ENCODE measurements around the gene AK5. TPM values are rescaled to one million over a fixed set of nuclear protein-coding genes. Genes with fewer than 3 reads are reported as not detected.
A peak's percentile ranks its signal among the peaks of the same experiment; 100 is the strongest.

AK5 gene
- total and polyA plus RNA-seq, 7 donors: 0.14 to 0.49 (median 0.30) TPM; not detected in 2

DNA sequence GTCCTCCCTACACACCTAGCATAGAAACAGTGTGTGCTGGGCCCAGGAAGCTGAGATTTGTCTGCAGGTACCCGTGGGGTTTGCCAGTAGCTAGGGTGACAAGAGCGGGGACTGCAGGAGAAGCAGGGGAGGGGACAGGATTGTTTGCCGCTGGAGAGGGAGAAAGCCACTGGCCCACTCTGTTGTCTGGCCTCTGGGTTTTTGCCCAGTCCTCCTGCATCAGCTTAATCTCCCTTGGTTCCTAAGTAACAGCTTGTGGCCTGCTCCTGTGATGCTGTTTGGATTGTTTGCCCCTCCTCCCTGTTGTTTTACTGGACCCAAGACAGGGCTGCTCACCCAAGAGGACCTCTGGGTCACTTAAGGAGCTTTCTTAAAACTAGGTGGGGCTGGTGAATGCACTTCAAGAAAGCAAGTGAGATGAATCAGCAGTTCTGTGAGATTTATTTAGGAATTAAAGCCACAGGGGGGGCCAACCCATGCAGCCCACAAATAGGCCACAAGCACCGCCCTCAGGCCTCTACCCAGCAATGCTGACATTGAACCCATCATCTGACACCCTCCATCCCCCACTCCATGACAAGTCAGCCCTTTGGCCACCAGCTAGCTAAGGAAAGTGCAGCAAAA, 257.8 kb downstream of the AK5 start:
- Histone ChIP-seq H3K27me3 (ENCODE audit: insufficient read depth in 3 of 3, low read length in 2 of 3) (no peaks in the 10 kb centered on the region), H3K27ac (peak overlapping the region; percentile 24), H3K4me3 (no peak overlapping the region), H3K4me1 (peaks cover 10% of the 10 kb centered on the region), H3K36me3 (ENCODE audit: insufficient read depth in 1 of 2, low read depth in 1 of 2) (no peaks in the 10 kb centered on the region), H3K9me3 (no peaks in the 10 kb centered on the region)
- ATAC-seq (peak; percentile 20 to 73 (median 54)), DNase-seq (no peak)
- intact Hi-C loops (cut with DNase I): no loop called here
- WGBS, 3 donors: 27 to 51% (median 41%) methylated on average over 4 of the region's 4 CpGs
- TF ChIP-seq, protein P1, sequence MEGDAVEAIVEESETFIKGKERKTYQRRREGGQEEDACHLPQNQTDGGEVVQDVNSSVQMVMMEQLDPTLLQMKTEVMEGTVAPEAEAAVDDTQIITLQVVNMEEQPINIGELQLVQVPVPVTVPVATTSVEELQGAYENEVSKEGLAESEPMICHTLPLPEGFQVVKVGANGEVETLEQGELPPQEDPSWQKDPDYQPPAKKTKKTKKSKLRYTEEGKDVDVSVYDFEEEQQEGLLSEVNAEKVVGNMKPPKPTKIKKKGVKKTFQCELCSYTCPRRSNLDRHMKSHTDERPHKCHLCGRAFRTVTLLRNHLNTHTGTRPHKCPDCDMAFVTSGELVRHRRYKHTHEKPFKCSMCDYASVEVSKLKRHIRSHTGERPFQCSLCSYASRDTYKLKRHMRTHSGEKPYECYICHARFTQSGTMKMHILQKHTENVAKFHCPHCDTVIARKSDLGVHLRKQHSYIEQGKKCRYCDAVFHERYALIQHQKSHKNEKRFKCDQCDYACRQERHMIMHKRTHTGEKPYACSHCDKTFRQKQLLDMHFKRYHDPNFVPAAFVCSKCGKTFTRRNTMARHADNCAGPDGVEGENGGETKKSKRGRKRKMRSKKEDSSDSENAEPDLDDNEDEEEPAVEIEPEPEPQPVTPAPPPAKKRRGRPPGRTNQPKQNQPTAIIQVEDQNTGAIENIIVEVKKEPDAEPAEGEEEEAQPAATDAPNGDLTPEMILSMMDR (IDR thresholded peaks at IDR 0.05): no peak

- Histone ChIP-seq H3K27me3 (ENCODE audit: insufficient read depth in 3 of 3, low read length in 2 of 3) (no peaks in the 10 kb centered on the region), H3K9me3 (no peaks in the 10 kb centered on the region), H3K4me3 (no peak overlapping the region), H3K27ac (no peak overlapping the region), H3K4me1 (peaks cover 10% of the 10 kb centered on the region), H3K36me3 (ENCODE audit: insufficient read depth in 1 of 2, low read depth in 1 of 2) (no peaks in the 10 kb centered on the region)
- 92 to 94% (median 94%) methylated on average over 6 of the region's 6 CpGs for WGBS, 3 donors
- ATAC-seq: no peak
- intact Hi-C loops (cut with DNase I): no loop called here
- DNase-seq: no peak
- TF ChIP-seq, protein P1 (IDR thresholded peaks at IDR 0.05): no peak
Measured at GRCh38 chr1:77540501-77541161, 258.8 kb downstream of the AK5 start.

DNA sequence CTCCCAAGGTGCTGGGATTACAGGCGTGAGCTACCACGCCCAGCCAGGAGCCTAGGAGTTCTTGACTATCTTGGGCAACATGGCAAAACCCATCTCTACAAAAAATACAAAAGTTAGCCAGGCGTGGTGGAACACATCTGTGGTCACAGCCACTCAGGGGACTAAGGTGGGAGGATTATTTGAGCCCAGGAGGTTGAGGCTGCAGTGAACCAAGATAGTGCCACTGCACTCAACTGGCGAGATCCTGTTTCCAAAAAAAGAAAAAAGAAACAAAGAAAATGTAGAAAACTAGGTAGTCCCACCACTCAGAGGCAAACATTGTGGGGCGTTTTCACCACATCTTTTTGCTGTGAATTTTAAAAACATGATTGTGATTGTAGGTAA, 259.3 kb downstream of the AK5 start:
- no peak for ATAC-seq
- H3K4me1 ChIP-seq: peaks cover 10% of the 10 kb centered on the region
- intact Hi-C loops (cut with DNase I): no loop called here
- H3K4me3 ChIP-seq: no peak overlapping the region
- TF ChIP-seq, protein P1 (IDR thresholded peaks at IDR 0.05): no peak
- H3K27ac ChIP-seq: no peak overlapping the region
- WGBS, 3 donors: 94 to 96% (median 96%) methylated on average over 5 of the region's 5 CpGs
- DNase-seq: no peak
- H3K9me3 ChIP-seq: no peaks in the 10 kb centered on the region
- H3K36me3 ChIP-seq (ENCODE audit: insufficient read depth in 1 of 2, low read depth in 1 of 2): no peaks in the 10 kb centered on the region
- H3K27me3 ChIP-seq (ENCODE audit: insufficient read depth in 3 of 3, low read length in 2 of 3): no peaks in the 10 kb centered on the region

GRCh38 chr1:77542813-77543420, 261.1 kb downstream of the AK5 start:
- H3K27ac ChIP-seq: no peak overlapping the region

More at GRCh38 chr1:77542813-77543420, 261.1 kb downstream of the AK5 start:
- TF ChIP-seq, protein P1 (IDR thresholded peaks at IDR 0.05): no peak
- intact Hi-C loops (cut with DNase I): no loop called here
- peaks cover 7% of the 10 kb centered on the region for H3K4me1 ChIP-seq
- no peaks in the 10 kb centered on the region for H3K27me3 ChIP-seq (ENCODE audit: insufficient read depth in 3 of 3, low read length in 2 of 3)
- H3K9me3 ChIP-seq: no peaks in the 10 kb centered on the region
- 61 to 81% (median 66%) methylated on average over 3 of the region's 3 CpGs for WGBS, 3 donors
- H3K4me3 ChIP-seq: no peak overlapping the region
- H3K36me3 ChIP-seq (ENCODE audit: insufficient read depth in 1 of 2, low read depth in 1 of 2): no peaks in the 10 kb centered on the region
- no peak for DNase-seq
- ATAC-seq: no peak
